Ascending aorta (tissue), 2 donors: ENCODE data around the gene IGBP1. TPM values are rescaled to one million over a fixed set of nuclear protein-coding genes. Genes with fewer than 3 reads are reported as not detected.

Experiments used
- DNase-seq, 2 donors: peaks; one replicate each; pipeline ENCODE4 v3.0.0-alpha.2; 2019; ENCODE audit warnings: low spot score in 2 of 2
- H3K27ac ChIP-seq, 2 donors: fragments of 200-600 bp; sonication (generic); one replicate each; pipeline ENCODE4 v1.5.1; 2016 to 2017; ENCODE audit warnings: mild to moderate bottlenecking in 1 of 2
- H3K27me3 ChIP-seq: fragments of 200-600 bp; sonication (generic); one replicate; pipeline ENCODE4 v1.5.1; 2017
- H3K36me3 ChIP-seq, 2 donors: fragments of 200-600 bp; sonication (generic); one replicate each; pipeline ENCODE4 v1.5.1; 2016
- H3K4me1 ChIP-seq, 2 donors: fragments of 200-600 bp; sonication (generic); one replicate each; pipeline ENCODE4 v1.5.1; 2016 to 2017; ENCODE audit warnings: mild to moderate bottlenecking in 1 of 2
- H3K4me3 ChIP-seq, 2 donors: fragments of 200-600 bp; sonication (generic); one replicate each; pipeline ENCODE4 v1.5.1; 2016 to 2017; ENCODE audit warnings: mild to moderate bottlenecking in 1 of 2
- H3K9me3 ChIP-seq, 2 donors: fragments of 200-600 bp; sonication (generic); one replicate each; pipeline ENCODE4 v1.5.1; 2016
- CTCF ChIP-seq, 3 experiments: fragments of 200-600 bp in 2 of 3; fragments of 450-650 bp in 1 of 3; sonication (generic) in 2 of 3; IDR thresholded peaks; one replicate each; pipeline ENCODE4 v1.5.1; 2016 to 2019; ENCODE audit warnings: antibody characterized with exemption in 3 of 3, mild to moderate bottlenecking in 1 of 3, moderate library complexity in 1 of 3
- intact Hi-C: fragments of 100-400 bp; cut with DNase I; formaldehyde crosslinking; loops from one replicate; pipeline ENCODE4 v1.15.1; 2023
- total RNA-seq: library from RNA; depleted of rRNA; stranded (reverse); fragments of >200 nt; gene quantifications from one replicate; pipeline ENCODE4 v1.1.0, GENCODE V29; 2016

Gene IGBP1
- total RNA-seq, 1 donor from 2014 or later, result 20.1 TPM

- H3K27me3 ChIP-seq, result no peaks in the 10 kb centered on the region
- H3K9me3 ChIP-seq, result no peaks in the 10 kb centered on the region
- no peak overlapping the region for H3K4me3 ChIP-seq
- intact Hi-C loops, result no loop called here
- no peaks in the 10 kb centered on the region for H3K4me1 ChIP-seq
- no peaks in the 10 kb centered on the region for H3K36me3 ChIP-seq
- H3K27ac ChIP-seq, result no peak overlapping the region
- TF ChIP-seq CTCF (IDR thresholded peaks at IDR 0.05), result no peak
- DNase-seq, result no peak
Measured at GRCh38 chrX:70128071-70128470, 5.2 kb upstream of the IGBP1 start.

DNA sequence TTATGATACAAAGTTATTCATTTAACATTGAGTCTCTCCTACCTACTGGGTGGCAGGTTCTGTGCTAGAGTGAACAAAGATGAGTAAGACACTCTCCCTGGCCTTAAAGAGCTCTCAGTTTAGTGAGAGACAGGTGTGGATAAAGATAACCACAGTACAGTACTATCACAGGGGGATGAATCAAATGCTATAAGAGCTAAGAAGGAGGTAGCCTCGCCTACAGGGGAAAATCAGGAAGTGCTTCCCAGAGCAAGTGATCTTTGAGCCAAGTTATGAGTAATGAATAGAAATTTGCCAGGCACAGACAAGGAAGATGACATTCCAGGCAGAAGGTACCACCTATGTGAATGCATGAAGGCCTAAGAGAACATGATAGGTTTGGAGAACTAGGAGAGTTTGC, 3.4 kb upstream of the IGBP1 start:
- intact Hi-C loops, result loop anchor here (5.0 to 10.0 kb wide), 2 partner anchors 165 to 307 kb away; partner anchors contain the start of gene KIF4A
- Histone ChIP-seq H3K4me3 (no peak overlapping the region), H3K9me3 (no peaks in the 10 kb centered on the region), H3K4me1 (no peaks in the 10 kb centered on the region), H3K27me3 (no peaks in the 10 kb centered on the region), H3K36me3 (no peaks in the 10 kb centered on the region), H3K27ac (no peak overlapping the region)
- no peak for TF ChIP-seq CTCF (IDR thresholded peaks at IDR 0.05)
- no peak for DNase-seq

DNA sequence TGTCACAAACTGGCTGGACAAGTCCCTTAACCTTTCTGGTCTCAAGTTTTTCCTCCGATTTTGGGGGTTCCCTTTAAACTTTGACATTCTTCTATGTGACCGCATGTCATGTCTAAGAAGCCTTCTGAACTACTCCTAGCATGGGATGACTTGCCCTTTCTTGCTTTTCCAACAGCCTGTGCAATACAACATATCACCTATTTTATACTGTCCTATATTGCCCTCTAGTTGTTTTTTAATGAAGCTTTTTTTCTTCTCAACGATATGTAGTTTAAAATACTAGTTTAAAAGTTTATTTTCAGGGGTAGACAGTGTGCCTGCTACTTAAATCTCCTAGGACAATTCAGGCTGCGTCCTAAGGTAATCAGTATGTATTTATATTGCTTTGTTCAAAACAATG, 1.0 kb upstream of the IGBP1 start:
- H3K4me1 ChIP-seq, result no peaks in the 10 kb centered on the region
- no peaks in the 10 kb centered on the region for H3K27me3 ChIP-seq
- peak overlapping the region in 1 of 2 donors; percentile 58 for H3K4me3 ChIP-seq
- no peaks in the 10 kb centered on the region for H3K9me3 ChIP-seq
- DNase-seq, result no peak
- H3K27ac ChIP-seq, result no peak overlapping the region
- intact Hi-C loops, result loop anchor here (2.0 to 10.0 kb wide), 3 partner anchors 163 to 517 kb away; partner anchors contain the start of gene KIF4A
- peak in 1 of 3 experiments; percentile 8 for TF ChIP-seq CTCF (IDR thresholded peaks at IDR 0.05)
- peaks cover 0 to 4% of the 10 kb centered on the region in 2 donors for H3K36me3 ChIP-seq

GRCh38 chrX:70132877-70133302, 357 bp upstream of the IGBP1 start:
- Histone ChIP-seq H3K4me3 (peak overlapping the region; percentile 58 to 90), H3K4me1 (no peaks in the 10 kb centered on the region), H3K27me3 (no peaks in the 10 kb centered on the region), H3K9me3 (no peaks in the 10 kb centered on the region), H3K27ac (peak overlapping the region; percentile 69 to 89), H3K36me3 (peaks cover 0 to 4% of the 10 kb centered on the region in 2 donors)
- no peak for TF ChIP-seq CTCF (IDR thresholded peaks at IDR 0.05)
- intact Hi-C loops, result loop anchor here (2.0 to 10.0 kb wide), 3 partner anchors 162 to 518 kb away; partner anchors contain the start of gene KIF4A
- DNase-seq, result no peak

- H3K4me1 ChIP-seq, result no peaks in the 10 kb centered on the region
- intact Hi-C loops, result loop anchor here (5.0 to 10.0 kb wide), 2 partner anchors 161 to 303 kb away; partner anchors contain the start of gene KIF4A
- peak overlapping the region; percentile 69 to 89 for H3K27ac ChIP-seq
Measured at GRCh38 chrX:70134116-70134477, 850 bp downstream of the IGBP1 start.

More at GRCh38 chrX:70134116-70134477, 850 bp downstream of the IGBP1 start:
- H3K36me3 ChIP-seq, result peaks cover 0 to 4% of the 10 kb centered on the region in 2 donors
- peak overlapping the region; percentile 58 to 90 for H3K4me3 ChIP-seq
- H3K9me3 ChIP-seq, result no peaks in the 10 kb centered on the region
- DNase-seq, result no peak
- no peak for TF ChIP-seq CTCF (IDR thresholded peaks at IDR 0.05)
- no peaks in the 10 kb centered on the region for H3K27me3 ChIP-seq
